IPS-20b (cell line): Measurements from ENCODE around the gene MRTFB.
A peak's percentile ranks its signal among the peaks of the same experiment; 100 is the strongest.
"Not testable (repeated sequence)": the region's sequence is repeated elsewhere in the genome, so short reads cannot be mapped to it uniquely, and the experiment has no call there.

ENCODE experiments used
- H3K27ac ChIP-seq: one replicate; pipeline ENCODE4 v1.5.1; 2013; ENCODE audit warnings: low read length
- H3K27me3 ChIP-seq: 2 replicates; pipeline ENCODE4 v1.6.1; 2013; ENCODE audit warnings: mild to moderate bottlenecking, low read length, inconsistent platforms; ENCODE audit not compliant: insufficient read depth
- H3K36me3 ChIP-seq: 2 replicates; pipeline ENCODE4 v1.6.1; 2013; ENCODE audit warnings: low read depth, mild to moderate bottlenecking, inconsistent platforms, low read length, moderate library complexity; ENCODE audit not compliant: insufficient read depth
- H3K4me1 ChIP-seq: 2 replicates; pipeline ENCODE4 v1.6.1; 2013; ENCODE audit warnings: mild to moderate bottlenecking, control low read depth, inconsistent platforms, low read length, moderate library complexity; ENCODE audit not compliant: insufficient read depth
- H3K4me3 ChIP-seq: 2 replicates; pipeline ENCODE4 v1.5.1; 2013; ENCODE audit warnings: mild to moderate bottlenecking, low read length, inconsistent platforms
- H3K9ac ChIP-seq: 2 replicates; pipeline ENCODE4 v1.6.1; 2013; ENCODE audit warnings: low read depth, mild to moderate bottlenecking, inconsistent platforms, low read length, moderate library complexity
- H3K9me3 ChIP-seq: 2 replicates; pipeline ENCODE4 v1.6.1; 2013; ENCODE audit warnings: mild to moderate bottlenecking, low read depth, low read length, inconsistent platforms; ENCODE audit not compliant: insufficient read depth

The MRTFB gene

GRCh38 chr16:14177704-14178103, 106.6 kb downstream of the MRTFB start:
- Histone ChIP-seq H3K27ac (no peak overlapping the region), H3K27me3 (no peaks in the 10 kb centered on the region), H3K9me3 (no peaks in the 10 kb centered on the region), H3K36me3 (no peaks in the 10 kb centered on the region), H3K4me1 (no peaks in the 10 kb centered on the region), H3K9ac (no peak overlapping the region), H3K4me3 (no peak overlapping the region)

GRCh38 chr16:14179116-14179515, 108.0 kb downstream of the MRTFB start:
- Histone ChIP-seq H3K4me3 (no peak overlapping the region), H3K27ac (no peak overlapping the region), H3K36me3 (no peaks in the 10 kb centered on the region), H3K27me3 (no peaks in the 10 kb centered on the region), H3K9me3 (no peaks in the 10 kb centered on the region), H3K4me1 (no peaks in the 10 kb centered on the region), H3K9ac (no peak overlapping the region)

- no peaks in the 10 kb centered on the region for H3K9me3 ChIP-seq
- peaks cover under 1% of the 10 kb centered on the region; the same call in 1 of the 2 replicates for H3K4me1 ChIP-seq
- H3K36me3 ChIP-seq: no peaks in the 10 kb centered on the region
- H3K27ac ChIP-seq: no peak overlapping the region
- no peak overlapping the region for H3K4me3 ChIP-seq
- no peaks in the 10 kb centered on the region for H3K27me3 ChIP-seq
- no peak overlapping the region for H3K9ac ChIP-seq
Measured at GRCh38 chr16:14180481-14180944, 109.4 kb downstream of the MRTFB start.

GRCh38 chr16:14181371-14182050, 110.4 kb downstream of the MRTFB start:
- Histone ChIP-seq H3K27me3 (no peaks in the 10 kb centered on the region), H3K9ac (no peak overlapping the region), H3K27ac (no peak overlapping the region), H3K4me3 (no peak overlapping the region), H3K9me3 (no peaks in the 10 kb centered on the region), H3K4me1 (peaks cover 10% of the 10 kb centered on the region; the same call in 1 of the 2 replicates), H3K36me3 (no peaks in the 10 kb centered on the region)

- H3K36me3 ChIP-seq: no peaks in the 10 kb centered on the region
- H3K27ac ChIP-seq: no peak overlapping the region
- H3K27me3 ChIP-seq: no peaks in the 10 kb centered on the region
- H3K4me3 ChIP-seq: no peak overlapping the region
- peaks cover 24% of the 10 kb centered on the region for H3K4me1 ChIP-seq
- H3K9me3 ChIP-seq: no peaks in the 10 kb centered on the region
- no peak overlapping the region for H3K9ac ChIP-seq
Measured at GRCh38 chr16:14182999-14183398, 111.9 kb downstream of the MRTFB start.

- peaks cover 29% of the 10 kb centered on the region for H3K4me1 ChIP-seq
- H3K36me3 ChIP-seq, H3K9me3 ChIP-seq, H3K27me3 ChIP-seq, H3K27ac ChIP-seq, H3K4me3 ChIP-seq, H3K9ac ChIP-seq: not testable (repeated sequence)
Measured at GRCh38 chr16:14183962-14184361, 112.8 kb downstream of the MRTFB start.

- Histone ChIP-seq H3K4me3 (peak overlapping the region; percentile 39), H3K36me3 (no peaks in the 10 kb centered on the region), H3K27ac (no peak overlapping the region), H3K27me3 (no peaks in the 10 kb centered on the region), H3K9ac (peak overlapping the region; percentile 10; the same call in 1 of the 2 replicates), H3K4me1 (peaks cover 29% of the 10 kb centered on the region), H3K9me3 (no peaks in the 10 kb centered on the region)
Measured at GRCh38 chr16:14186007-14186794, 115.1 kb downstream of the MRTFB start.

- Histone ChIP-seq H3K27me3 (no peaks in the 10 kb centered on the region), H3K4me1 (peaks cover 29% of the 10 kb centered on the region), H3K36me3 (no peaks in the 10 kb centered on the region), H3K4me3 (peak overlapping the region; percentile 39; the same call in 1 of the 2 replicates), H3K9ac (peak overlapping the region; percentile 10; the same call in 1 of the 2 replicates), H3K27ac (no peak overlapping the region), H3K9me3 (no peaks in the 10 kb centered on the region)
Measured at GRCh38 chr16:14186795-14187221, 115.7 kb downstream of the MRTFB start.

- peaks cover 29% of the 10 kb centered on the region for H3K4me1 ChIP-seq
- H3K27ac ChIP-seq: no peak overlapping the region
- no peaks in the 10 kb centered on the region for H3K36me3 ChIP-seq
- no peaks in the 10 kb centered on the region for H3K27me3 ChIP-seq
- no peak overlapping the region for H3K9ac ChIP-seq
- no peaks in the 10 kb centered on the region for H3K9me3 ChIP-seq
- no peak overlapping the region for H3K4me3 ChIP-seq
Measured at GRCh38 chr16:14187517-14188338, 116.6 kb downstream of the MRTFB start.

- Histone ChIP-seq H3K36me3 (no peaks in the 10 kb centered on the region), H3K4me1 (peaks cover 2% of the 10 kb centered on the region; the same call in 1 of the 2 replicates), H3K9me3 (no peaks in the 10 kb centered on the region), H3K27ac (no peak overlapping the region), H3K27me3 (no peaks in the 10 kb centered on the region), H3K9ac (no peak overlapping the region), H3K4me3 (no peak overlapping the region)
Measured at GRCh38 chr16:14193316-14193871, 122.3 kb downstream of the MRTFB start.

GRCh38 chr16:14194721-14195120, 123.6 kb downstream of the MRTFB start:
- Histone ChIP-seq H3K9ac (no peak overlapping the region), H3K9me3 (no peaks in the 10 kb centered on the region), H3K36me3 (no peaks in the 10 kb centered on the region), H3K4me1 (no peaks in the 10 kb centered on the region), H3K27me3 (no peaks in the 10 kb centered on the region), H3K4me3 (no peak overlapping the region), H3K27ac (no peak overlapping the region)
